ENCODE results near the gene CNOT6L.

CNOT6L gene

GRCh38 chr4:77790146-77790545 lies 29.0 kb downstream of the CNOT6L start:
- Histone ChIP-seq H3K27me3 (ENCODE audit: insufficient read depth, low read length, poor library complexity, severe bottlenecking) (no peaks in the 10 kb centered on the region), H2AFZ (ENCODE audit: low read length) (no peak overlapping the region), H3K9me3 (ENCODE audit: insufficient read depth, low read depth, low read length) (no peaks in the 10 kb centered on the region), H3K4me1 (ENCODE audit: insufficient read depth, low read length, poor library complexity, severe bottlenecking) (no peaks in the 10 kb centered on the region), H4K20me1 (ENCODE audit: insufficient read depth, low read length, poor library complexity, severe bottlenecking) (peaks cover 34% of the 10 kb centered on the region), H3K4me3 (ENCODE audit: low read length, poor library complexity, severe bottlenecking) (no peak overlapping the region), H3K79me2 (ENCODE audit: insufficient read depth, low read length) (peaks cover 91% of the 10 kb centered on the region), H3K9ac (ENCODE audit: low read depth, low read length, poor library complexity, severe bottlenecking) (no peak overlapping the region), H3K36me3 (ENCODE audit: insufficient read depth, low read length) (no peaks in the 10 kb centered on the region), H3K9me2 (replicated peaks; ENCODE audit: low read depth, low read length) (no peaks in the 10 kb centered on the region), H3K4me2 (ENCODE audit: low read depth, low read length, poor library complexity, severe bottlenecking) (no peak overlapping the region), H3F3A (ENCODE audit: low read depth) (no peaks in the 10 kb centered on the region)
- TF ChIP-seq CTCF (conservative IDR thresholded peaks at IDR 0.05; ENCODE audit: low read length) (no peak), EZH2phosphoT487 (IDR thresholded peaks at IDR 0.05; ENCODE audit: borderline replicate concordance) (no peak)

GRCh38 chr4:77788990-77789389 lies 30.2 kb downstream of the CNOT6L start:
- Histone ChIP-seq H3K9ac (ENCODE audit: low read depth, low read length, poor library complexity, severe bottlenecking) (no peak overlapping the region), H3F3A (ENCODE audit: low read depth) (no peaks in the 10 kb centered on the region), H3K36me3 (ENCODE audit: insufficient read depth, low read length) (no peaks in the 10 kb centered on the region), H3K9me2 (replicated peaks; ENCODE audit: low read depth, low read length) (no peaks in the 10 kb centered on the region), H3K27me3 (ENCODE audit: insufficient read depth, low read length, poor library complexity, severe bottlenecking) (no peaks in the 10 kb centered on the region), H3K79me2 (ENCODE audit: insufficient read depth, low read length) (peaks cover 95% of the 10 kb centered on the region), H4K20me1 (ENCODE audit: insufficient read depth, low read length, poor library complexity, severe bottlenecking) (peaks cover 34% of the 10 kb centered on the region), H3K4me3 (ENCODE audit: low read length, poor library complexity, severe bottlenecking) (no peak overlapping the region), H3K9me3 (ENCODE audit: insufficient read depth, low read depth, low read length) (no peaks in the 10 kb centered on the region), H3K4me2 (ENCODE audit: low read depth, low read length, poor library complexity, severe bottlenecking) (no peak overlapping the region), H2AFZ (ENCODE audit: low read length) (no peak overlapping the region), H3K4me1 (ENCODE audit: insufficient read depth, low read length, poor library complexity, severe bottlenecking) (no peaks in the 10 kb centered on the region)
- TF ChIP-seq EZH2phosphoT487 (IDR thresholded peaks at IDR 0.05; ENCODE audit: borderline replicate concordance) (no peak), CTCF (conservative IDR thresholded peaks at IDR 0.05; ENCODE audit: low read length) (no peak)

GRCh38 chr4:77787969-77788368 lies 31.2 kb downstream of the CNOT6L start:
- TF ChIP-seq CTCF (conservative IDR thresholded peaks at IDR 0.05; ENCODE audit: low read length): no peak
- TF ChIP-seq EZH2phosphoT487 (IDR thresholded peaks at IDR 0.05; ENCODE audit: borderline replicate concordance): no peak
- Histone ChIP-seq H3K9me2 (replicated peaks; ENCODE audit: low read depth, low read length) (no peaks in the 10 kb centered on the region), H3K9ac (ENCODE audit: low read depth, low read length, poor library complexity, severe bottlenecking) (no peak overlapping the region), H3F3A (ENCODE audit: low read depth) (0 out of 2 replicates have a peak, but pooled peaks cover 4% of the 10 kb centered on the region), H4K20me1 (ENCODE audit: insufficient read depth, low read length, poor library complexity, severe bottlenecking) (peaks cover 33% of the 10 kb centered on the region), H3K4me3 (ENCODE audit: low read length, poor library complexity, severe bottlenecking) (no peak overlapping the region), H3K9me3 (ENCODE audit: insufficient read depth, low read depth, low read length) (no peaks in the 10 kb centered on the region), H3K36me3 (ENCODE audit: insufficient read depth, low read length) (no peaks in the 10 kb centered on the region), H3K79me2 (ENCODE audit: insufficient read depth, low read length) (peaks cover 93% of the 10 kb centered on the region), H3K4me2 (ENCODE audit: low read depth, low read length, poor library complexity, severe bottlenecking) (no peak overlapping the region), H2AFZ (ENCODE audit: low read length) (no peak overlapping the region), H3K4me1 (ENCODE audit: insufficient read depth, low read length, poor library complexity, severe bottlenecking) (no peaks in the 10 kb centered on the region), H3K27me3 (ENCODE audit: insufficient read depth, low read length, poor library complexity, severe bottlenecking) (no peaks in the 10 kb centered on the region)

Data from Loucy (cell line).